Putamen (tissue), 1 donor: Measurements from ENCODE around the gene NFKBIA.
A peak's percentile ranks its signal among the peaks of the same experiment; 100 is the strongest.
"Not testable (repeated sequence)": the region's sequence is repeated elsewhere in the genome, so short reads cannot be mapped to it uniquely, and the experiment has no call there.

Source experiments
- DNase-seq: peaks from one replicate; pipeline ENCODE4 v3.0.0-alpha.2; 2016; ENCODE audit warnings: low spot score

Gene NFKBIA

GRCh38 chr14:35390577-35391387 is 13.8 kb downstream of the NFKBIA start:
- DNase-seq: no peak

- DNase-seq: no peak
Measured at GRCh38 chr14:35389315-35389667, 15.3 kb downstream of the NFKBIA start.

GRCh38 chr14:35388656-35389314 is 15.8 kb downstream of the NFKBIA start:
- no peak for DNase-seq

- no peak for DNase-seq
Measured at GRCh38 chr14:35387713-35388579, 16.6 kb downstream of the NFKBIA start.

GRCh38 chr14:35387219-35387618 is 17.3 kb downstream of the NFKBIA start:
- DNase-seq: no peak

GRCh38 chr14:35386673-35387125 is 17.9 kb downstream of the NFKBIA start:
- DNase-seq: no peak

DNA sequence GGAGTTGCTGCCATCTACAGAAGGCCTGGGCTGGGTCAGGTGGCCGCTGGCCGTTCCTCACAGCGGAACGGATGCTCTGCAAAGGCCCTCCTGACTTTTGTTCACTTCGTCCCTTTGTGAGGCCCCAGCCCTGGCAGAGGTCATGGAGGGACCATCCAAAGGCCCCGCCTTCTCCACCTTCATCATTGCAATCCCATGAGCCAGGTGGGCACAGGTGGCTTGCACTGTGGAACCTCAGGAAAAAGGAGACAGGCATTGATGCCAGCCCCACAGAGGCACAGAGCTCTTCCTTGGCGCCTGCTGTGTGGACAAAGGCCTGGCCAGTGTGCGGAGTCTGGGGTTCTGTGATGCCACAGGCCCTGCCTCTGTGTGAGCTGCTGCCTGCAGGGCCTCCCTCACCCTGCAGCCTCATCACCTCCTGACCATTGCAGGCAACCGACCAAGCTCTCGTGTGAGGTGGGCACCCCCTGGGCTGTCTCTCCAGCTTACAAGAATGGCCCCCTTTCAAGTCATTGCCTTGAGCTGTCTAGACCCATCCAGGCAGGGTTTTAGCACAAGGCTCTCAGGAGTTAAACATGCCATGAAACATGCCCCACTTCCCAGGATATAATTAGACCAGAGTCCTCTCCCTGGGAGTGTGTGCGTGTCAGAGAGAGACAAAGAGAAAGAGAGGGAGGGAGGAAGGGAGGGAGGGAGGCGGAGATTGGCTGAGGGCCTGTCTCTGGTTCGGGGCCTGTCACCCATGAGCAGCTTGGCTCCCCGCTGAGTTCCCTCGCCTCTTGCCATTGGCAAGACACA is 19.3 kb downstream of the NFKBIA start:
- DNase-seq: peak; percentile 83

DNA sequence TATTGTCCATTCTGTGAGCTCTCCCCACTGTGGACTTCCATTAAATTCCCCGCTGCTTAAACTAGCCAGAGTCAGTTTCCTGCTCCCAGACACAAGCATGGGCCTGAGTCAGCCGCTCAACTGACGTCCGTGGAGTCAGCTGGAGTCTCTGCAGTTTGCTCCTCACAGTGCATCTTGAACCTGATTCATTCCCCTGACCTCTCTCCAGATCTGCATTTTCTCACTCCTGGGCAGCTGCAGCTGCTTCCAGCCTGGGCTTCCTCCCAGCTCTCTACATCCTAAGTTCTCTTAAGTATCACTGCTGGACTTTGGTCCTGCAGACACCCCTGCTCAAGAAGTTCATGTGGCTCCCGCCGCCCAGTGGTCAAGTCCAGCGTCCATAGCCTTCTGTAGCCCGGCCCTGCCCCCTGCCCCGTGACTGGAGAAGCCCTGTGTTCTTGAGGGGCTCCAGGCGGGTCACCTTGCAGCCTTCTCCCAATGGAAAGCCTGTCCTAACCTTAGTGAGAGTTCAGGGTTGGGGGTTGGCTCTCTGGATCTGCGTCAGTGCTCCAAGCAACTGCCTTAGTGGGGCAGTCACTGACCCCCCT is 20.0 kb downstream of the NFKBIA start:
- DNase-seq: no peak

- no peak for DNase-seq
Measured at GRCh38 chr14:35383569-35384454, 20.7 kb downstream of the NFKBIA start.

DNA sequence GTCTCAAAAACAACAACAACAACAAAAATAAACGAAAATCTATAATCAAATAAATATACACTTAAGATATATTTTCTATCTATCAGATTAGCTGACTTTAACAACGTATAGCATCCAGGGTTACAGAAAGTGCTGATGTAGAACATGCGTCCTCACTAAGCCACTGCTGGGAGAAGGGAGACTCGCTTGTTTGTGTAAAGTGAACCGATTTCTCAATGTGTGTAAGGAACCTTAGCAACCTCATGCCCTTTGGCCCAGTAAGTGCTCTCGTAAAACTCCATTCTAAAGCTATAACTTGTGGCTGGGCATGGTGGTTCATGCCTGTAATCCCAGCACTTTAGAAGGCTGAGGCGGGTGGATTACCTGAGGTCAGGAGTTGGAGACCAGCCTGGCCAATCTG is 23.8 kb downstream of the NFKBIA start:
- no peak for DNase-seq

DNA sequence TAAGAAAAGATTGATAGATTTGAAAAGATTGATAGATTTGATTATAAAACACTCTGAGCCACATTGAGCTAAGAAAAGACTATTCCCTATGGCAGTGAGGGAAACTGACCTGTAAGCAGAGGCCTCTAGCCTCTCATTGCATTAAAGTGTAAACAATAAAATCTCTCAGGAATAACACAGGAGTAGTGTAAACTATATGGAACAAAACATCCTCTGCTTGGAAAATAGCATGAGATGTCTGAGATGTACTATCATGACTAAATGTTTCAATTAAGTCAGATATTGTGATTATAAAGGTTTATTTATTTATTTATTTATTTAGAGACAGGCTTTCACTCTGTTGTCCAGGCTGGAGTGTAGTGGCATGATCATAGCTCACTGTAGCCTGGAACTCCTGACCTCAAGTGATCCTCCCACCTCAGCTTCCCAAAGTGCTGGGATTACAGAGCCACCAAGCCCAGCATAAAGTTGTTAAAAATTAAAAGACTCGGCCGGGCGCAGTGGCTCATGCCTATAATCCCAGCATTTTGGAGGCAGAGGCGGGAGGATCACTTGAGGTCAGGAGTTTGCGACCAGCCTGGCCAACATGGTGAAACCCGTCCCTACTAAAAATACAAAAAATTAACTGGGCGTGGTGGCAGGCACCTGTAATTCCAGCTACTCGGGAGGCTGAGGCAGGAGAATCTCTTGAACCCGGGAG is 25.2 kb downstream of the NFKBIA start:
- DNase-seq: not testable (repeated sequence)

- no peak for DNase-seq
Measured at GRCh38 chr14:35378425-35379233, 25.9 kb downstream of the NFKBIA start.

DNA sequence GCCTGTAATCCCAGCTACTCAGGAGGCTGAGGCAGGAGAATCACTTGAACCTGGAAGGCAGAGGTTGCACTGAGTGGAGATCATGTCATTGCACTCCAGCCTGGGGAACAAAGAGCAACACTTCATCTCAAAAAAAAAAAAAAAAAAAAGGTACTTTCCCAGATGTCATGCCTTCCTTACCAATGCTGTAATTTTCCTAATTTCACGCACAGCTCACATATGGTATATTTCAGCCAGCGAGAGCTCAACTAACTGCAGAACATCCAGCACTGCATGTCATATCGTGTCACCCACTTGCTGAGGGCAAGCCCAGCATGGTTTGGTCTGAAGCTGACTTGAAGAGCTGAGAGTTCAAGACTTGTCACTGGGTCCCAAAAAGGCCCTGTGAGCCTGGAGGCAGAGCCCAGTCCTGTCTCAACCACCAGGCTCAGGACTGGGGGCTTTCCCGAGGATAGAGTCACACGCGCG is 29.0 kb downstream of the NFKBIA start:
- DNase-seq: no peak

- no peak for DNase-seq
Measured at GRCh38 chr14:35374263-35374712, 30.3 kb downstream of the NFKBIA start.

DNA sequence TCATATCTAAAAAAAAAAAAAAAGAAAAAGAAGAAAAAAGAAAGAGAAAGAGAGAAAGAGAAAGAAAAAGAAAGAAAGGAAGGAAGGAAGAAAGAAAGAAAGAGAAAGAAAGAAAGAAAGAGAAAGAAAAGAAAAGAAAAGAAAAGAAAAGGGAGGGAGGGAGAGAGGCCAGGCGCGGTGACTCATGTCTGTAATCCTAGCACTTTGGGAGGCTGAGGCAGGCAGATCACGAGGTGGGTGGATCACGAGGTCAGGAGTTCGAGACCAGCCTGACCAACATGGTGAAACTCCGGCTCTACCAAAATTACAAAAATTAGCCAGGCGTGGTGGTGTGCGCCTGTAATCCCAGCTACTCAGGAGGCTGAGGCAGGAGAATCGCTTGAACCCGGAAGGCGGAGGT is 31.3 kb downstream of the NFKBIA start:
- DNase-seq: not testable (repeated sequence)

DNA sequence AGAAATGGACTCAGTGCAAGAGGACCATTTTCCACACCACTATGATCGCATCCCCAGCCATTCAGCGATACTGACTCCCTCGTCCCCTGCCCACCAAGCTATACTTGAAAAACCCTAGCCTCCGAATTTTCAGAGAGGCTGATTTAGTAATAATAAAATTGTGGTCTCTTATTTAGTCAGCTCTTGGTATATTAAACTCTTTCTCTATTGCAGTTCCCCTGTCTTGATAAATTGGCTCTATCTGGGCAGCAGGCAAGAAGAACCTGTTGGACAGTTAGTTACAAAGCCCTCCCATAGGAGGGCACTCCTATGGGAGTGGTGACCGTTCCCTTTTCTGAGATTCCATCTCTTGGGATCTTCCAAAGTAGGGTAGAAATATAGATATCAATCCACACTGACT is 33.6 kb downstream of the NFKBIA start:
- no peak for DNase-seq

DNA sequence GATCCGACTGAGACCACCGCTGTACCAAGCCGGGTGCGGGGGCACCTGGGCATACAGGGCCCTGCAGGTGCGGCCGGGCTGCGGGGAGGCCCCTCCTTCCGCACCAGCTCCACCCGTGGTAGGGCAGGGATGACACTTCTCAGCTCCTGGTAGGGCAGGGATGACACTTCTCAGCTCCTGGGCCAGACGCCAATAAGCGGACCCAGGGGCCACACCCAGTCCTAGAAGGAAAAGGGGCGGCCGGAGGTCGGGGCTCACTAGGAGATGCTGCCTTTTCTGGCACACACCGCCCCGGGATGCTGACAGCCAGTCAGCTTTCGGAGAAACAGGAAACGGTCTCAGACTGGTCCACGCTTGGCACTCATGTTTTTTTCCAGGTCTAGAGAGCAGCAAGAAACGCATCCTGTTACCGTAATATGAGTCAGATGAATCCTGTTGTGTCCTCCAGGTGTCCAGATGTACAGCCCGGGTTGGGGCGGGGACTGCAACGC is 34.8 kb downstream of the NFKBIA start:
- no peak for DNase-seq
